Raji (cell line): Measurements from ENCODE around the gene KDM4B.

Experiments used
- POLR2A ChIP-seq: IDR thresholded peaks from 2 replicates; pipeline ENCODE4 v1.6.1; 2011; ENCODE audit warnings: low read depth, low read length, control low read depth; ENCODE audit not compliant: insufficient read depth

Gene KDM4B

GRCh38 chr19:5048727-5049553 lies 80.0 kb downstream of the KDM4B start:
- no peak for TF ChIP-seq POLR2A

- TF ChIP-seq POLR2A, result no peak
These were observed 80.6 kb downstream of the KDM4B start for GRCh38 chr19:5049561-5049960.

GRCh38 chr19:5050067-5050656 lies 81.2 kb downstream of the KDM4B start:
- TF ChIP-seq POLR2A, result no peak

- no peak for TF ChIP-seq POLR2A
These were observed 82.0 kb downstream of the KDM4B start for GRCh38 chr19:5050905-5051304.

GRCh38 chr19:5051619-5052018 lies 82.7 kb downstream of the KDM4B start:
- no peak for TF ChIP-seq POLR2A

- TF ChIP-seq POLR2A, result no peak
These were observed 83.6 kb downstream of the KDM4B start for GRCh38 chr19:5052515-5052914.

GRCh38 chr19:5052945-5053485 lies 84.1 kb downstream of the KDM4B start:
- TF ChIP-seq POLR2A, result no peak

- TF ChIP-seq POLR2A, result no peak
These were observed 84.7 kb downstream of the KDM4B start for GRCh38 chr19:5053661-5054060.

- TF ChIP-seq POLR2A, result no peak
These were observed 85.9 kb downstream of the KDM4B start for GRCh38 chr19:5054551-5055456.

- no peak for TF ChIP-seq POLR2A
These were observed 86.5 kb downstream of the KDM4B start for GRCh38 chr19:5055457-5055776.

GRCh38 chr19:5057860-5058259 lies 88.9 kb downstream of the KDM4B start:
- TF ChIP-seq POLR2A, result no peak

- no peak for TF ChIP-seq POLR2A
These were observed 89.8 kb downstream of the KDM4B start for GRCh38 chr19:5058521-5059212.

GRCh38 chr19:5059213-5059574 lies 90.3 kb downstream of the KDM4B start:
- no peak for TF ChIP-seq POLR2A

- TF ChIP-seq POLR2A, result no peak
These were observed 90.9 kb downstream of the KDM4B start for GRCh38 chr19:5059793-5060192.

- no peak for TF ChIP-seq POLR2A
These were observed 93.3 kb downstream of the KDM4B start for GRCh38 chr19:5062195-5062594.
